ENCODE results near the gene DOCK2.

Gene DOCK2

GRCh38 chr5:170075696-170076095 lies 438.6 kb downstream of the DOCK2 start (continued):
- TF ChIP-seq ZNF518A (tag by site-specific recombination; conservative IDR thresholded peaks at IDR 0.05; ENCODE audit: low read depth) (no peak), ZNF175 (tag by site-specific recombination; IDR thresholded peaks at IDR 0.05) (no peak), ZNF132 (tag by site-specific recombination; IDR thresholded peaks at IDR 0.05; ENCODE audit: borderline replicate concordance) (no peak)

DNA sequence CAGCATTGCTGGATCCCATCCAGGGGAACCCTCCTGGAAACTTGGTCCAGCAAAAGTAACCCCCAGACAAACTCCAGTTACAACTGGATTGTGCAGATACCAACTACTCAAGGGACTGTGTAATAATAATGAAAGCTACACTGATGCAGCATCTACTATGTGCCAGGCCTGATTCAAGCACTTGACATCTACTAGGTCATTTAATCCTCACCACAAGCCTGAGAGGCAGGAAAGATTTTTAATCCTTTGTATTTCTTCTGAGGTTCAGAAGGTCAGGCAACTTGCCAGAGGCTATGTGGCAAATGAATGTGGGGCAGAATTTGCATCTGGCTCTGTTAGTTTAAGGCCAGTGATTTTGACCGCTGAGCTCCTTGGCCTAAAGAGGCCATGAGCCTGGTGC lies 439.1 kb downstream of the DOCK2 start:
- Histone ChIP-seq H3K4me1 (ENCODE audit: control insufficient read depth, insufficient read depth, low read length) (no peaks in the 10 kb centered on the region), H3K27ac (ENCODE audit: extremely low read depth, low read depth, low read length) (no peak overlapping the region), H3K9me3 (ENCODE audit: control insufficient read depth, insufficient read depth, low read depth, low read length) (no peaks in the 10 kb centered on the region), H3K36me3 (ENCODE audit: control insufficient read depth in 2 of 2, insufficient read depth in 1 of 2, low read length in 2 of 2) (no peaks in the 10 kb centered on the region), H3K4me3 (ENCODE audit: low read depth, low read length) (no peak overlapping the region)
- TF ChIP-seq ZNF558 (tag by site-specific recombination; IDR thresholded peaks at IDR 0.05): no peak
- no peak for TF ChIP-seq ZNF398 (tag by site-specific recombination; IDR thresholded peaks at IDR 0.05)
- TF ChIP-seq ZNF626 (tag by site-specific recombination; IDR thresholded peaks at IDR 0.05): no peak
- no peak for TF ChIP-seq BCL6B (tag by site-specific recombination; IDR thresholded peaks at IDR 0.05)
- TF ChIP-seq ZNF37A (tag by site-specific recombination; IDR thresholded peaks at IDR 0.05): no peak
- TF ChIP-seq ZFP37 (tag by site-specific recombination; IDR thresholded peaks at IDR 0.05): no peak
- TF ChIP-seq ZNF202 (tag by site-specific recombination; IDR thresholded peaks at IDR 0.05; ENCODE audit: borderline replicate concordance): no peak
- TF ChIP-seq, protein P1, sequence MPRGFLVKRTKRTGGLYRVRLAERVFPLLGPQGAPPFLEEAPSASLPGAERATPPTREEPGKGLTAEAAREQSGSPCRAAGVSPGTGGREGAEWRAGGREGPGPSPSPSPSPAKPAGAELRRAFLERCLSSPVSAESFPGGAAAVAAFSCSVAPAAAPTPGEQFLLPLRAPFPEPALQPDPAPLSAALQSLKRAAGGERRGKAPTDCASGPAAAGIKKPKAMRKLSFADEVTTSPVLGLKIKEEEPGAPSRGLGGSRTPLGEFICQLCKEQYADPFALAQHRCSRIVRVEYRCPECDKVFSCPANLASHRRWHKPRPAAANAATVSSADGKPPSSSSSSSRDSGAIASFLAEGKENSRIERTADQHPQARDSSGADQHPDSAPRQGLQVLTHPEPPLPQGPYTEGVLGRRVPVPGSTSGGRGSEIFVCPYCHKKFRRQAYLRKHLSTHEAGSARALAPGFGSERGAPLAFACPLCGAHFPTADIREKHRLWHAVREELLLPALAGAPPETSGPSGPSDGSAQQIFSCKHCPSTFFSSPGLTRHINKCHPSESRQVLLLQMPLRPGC (tag by site-specific recombination; IDR thresholded peaks at IDR 0.05): no peak
- no peak for TF ChIP-seq ZNF473 (tag by site-specific recombination; IDR thresholded peaks at IDR 0.05)
- TF ChIP-seq ZNF76 (tag by site-specific recombination; IDR thresholded peaks at IDR 0.05; ENCODE audit: borderline replicate concordance, low read depth): no peak
- no peak for TF ChIP-seq GFI1B (tag by site-specific recombination; IDR thresholded peaks at IDR 0.05)
- TF ChIP-seq, protein P2, sequence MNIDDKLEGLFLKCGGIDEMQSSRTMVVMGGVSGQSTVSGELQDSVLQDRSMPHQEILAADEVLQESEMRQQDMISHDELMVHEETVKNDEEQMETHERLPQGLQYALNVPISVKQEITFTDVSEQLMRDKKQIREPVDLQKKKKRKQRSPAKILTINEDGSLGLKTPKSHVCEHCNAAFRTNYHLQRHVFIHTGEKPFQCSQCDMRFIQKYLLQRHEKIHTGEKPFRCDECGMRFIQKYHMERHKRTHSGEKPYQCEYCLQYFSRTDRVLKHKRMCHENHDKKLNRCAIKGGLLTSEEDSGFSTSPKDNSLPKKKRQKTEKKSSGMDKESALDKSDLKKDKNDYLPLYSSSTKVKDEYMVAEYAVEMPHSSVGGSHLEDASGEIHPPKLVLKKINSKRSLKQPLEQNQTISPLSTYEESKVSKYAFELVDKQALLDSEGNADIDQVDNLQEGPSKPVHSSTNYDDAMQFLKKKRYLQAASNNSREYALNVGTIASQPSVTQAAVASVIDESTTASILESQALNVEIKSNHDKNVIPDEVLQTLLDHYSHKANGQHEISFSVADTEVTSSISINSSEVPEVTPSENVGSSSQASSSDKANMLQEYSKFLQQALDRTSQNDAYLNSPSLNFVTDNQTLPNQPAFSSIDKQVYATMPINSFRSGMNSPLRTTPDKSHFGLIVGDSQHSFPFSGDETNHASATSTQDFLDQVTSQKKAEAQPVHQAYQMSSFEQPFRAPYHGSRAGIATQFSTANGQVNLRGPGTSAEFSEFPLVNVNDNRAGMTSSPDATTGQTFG (tag by site-specific recombination; IDR thresholded peaks at IDR 0.05; ENCODE audit: borderline replicate concordance): no peak
- no peak for TF ChIP-seq ZBTB10 (tag by site-specific recombination; IDR thresholded peaks at IDR 0.05)
- TF ChIP-seq GLI4 (tag by site-specific recombination; IDR thresholded peaks at IDR 0.05): no peak
- no peak for TF ChIP-seq KLF8 (tag by site-specific recombination; IDR thresholded peaks at IDR 0.05)
- ChIA-PET POLR2A (no interaction called here), CTCF (no interaction called here)

All from HEK293 (cell line).